ENCODE measurements around the gene CBR1.

DNA sequence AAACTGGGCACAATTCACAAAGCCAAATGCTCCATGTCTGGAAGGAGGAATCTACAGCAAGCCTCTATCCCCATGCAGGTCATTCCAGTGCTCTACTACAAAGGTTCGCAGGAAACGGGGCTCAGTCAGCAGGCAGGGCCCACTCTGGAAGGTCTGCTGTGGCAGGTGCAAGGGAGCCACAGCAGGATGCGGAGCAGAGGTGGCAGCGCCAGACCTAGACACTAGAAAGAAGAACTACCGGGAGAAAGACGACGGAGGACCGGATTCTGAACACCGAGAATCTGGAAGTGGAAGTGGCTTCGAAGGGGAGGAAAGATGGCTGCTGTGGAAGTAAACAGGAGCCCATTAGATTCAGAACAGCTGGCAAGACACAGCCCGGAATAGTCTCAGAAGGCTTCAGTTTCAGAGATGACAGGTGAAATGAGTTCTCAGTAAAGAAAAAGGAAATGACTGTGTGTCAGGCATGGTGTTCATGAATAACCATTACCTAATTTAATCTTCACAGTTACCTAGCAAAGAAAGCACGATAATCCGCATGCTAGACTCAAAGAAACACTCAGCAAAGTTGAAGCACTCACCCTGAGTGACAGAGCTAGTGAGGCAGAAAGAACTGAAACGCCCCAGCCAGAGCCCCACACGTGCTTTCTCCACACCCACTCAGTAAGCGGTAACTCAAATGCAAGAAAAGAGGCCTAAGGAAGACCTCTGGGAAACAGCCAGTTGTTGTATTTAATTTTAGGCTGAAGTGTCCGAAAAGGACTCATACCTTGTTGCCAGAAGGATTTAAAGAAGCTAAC, 30.9 kb upstream of the CBR1 start:
- TF ChIP-seq, protein P1, sequence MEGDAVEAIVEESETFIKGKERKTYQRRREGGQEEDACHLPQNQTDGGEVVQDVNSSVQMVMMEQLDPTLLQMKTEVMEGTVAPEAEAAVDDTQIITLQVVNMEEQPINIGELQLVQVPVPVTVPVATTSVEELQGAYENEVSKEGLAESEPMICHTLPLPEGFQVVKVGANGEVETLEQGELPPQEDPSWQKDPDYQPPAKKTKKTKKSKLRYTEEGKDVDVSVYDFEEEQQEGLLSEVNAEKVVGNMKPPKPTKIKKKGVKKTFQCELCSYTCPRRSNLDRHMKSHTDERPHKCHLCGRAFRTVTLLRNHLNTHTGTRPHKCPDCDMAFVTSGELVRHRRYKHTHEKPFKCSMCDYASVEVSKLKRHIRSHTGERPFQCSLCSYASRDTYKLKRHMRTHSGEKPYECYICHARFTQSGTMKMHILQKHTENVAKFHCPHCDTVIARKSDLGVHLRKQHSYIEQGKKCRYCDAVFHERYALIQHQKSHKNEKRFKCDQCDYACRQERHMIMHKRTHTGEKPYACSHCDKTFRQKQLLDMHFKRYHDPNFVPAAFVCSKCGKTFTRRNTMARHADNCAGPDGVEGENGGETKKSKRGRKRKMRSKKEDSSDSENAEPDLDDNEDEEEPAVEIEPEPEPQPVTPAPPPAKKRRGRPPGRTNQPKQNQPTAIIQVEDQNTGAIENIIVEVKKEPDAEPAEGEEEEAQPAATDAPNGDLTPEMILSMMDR (IDR thresholded peaks at IDR 0.05), result no peak
- TF ChIP-seq POLR2A (IDR thresholded peaks at IDR 0.05) (no peak), EP300 (IDR thresholded peaks at IDR 0.05) (no peak)
